Natural killer cell (primary cell): ENCODE measurements around the gene DNAH12. TPM values are rescaled to one million over a fixed set of nuclear protein-coding genes. Genes with fewer than 3 reads are reported as not detected.
"Not testable (repeated sequence)": the region's sequence is repeated elsewhere in the genome, so short reads cannot be mapped to it uniquely, and the experiment has no call there.

ENCODE experiments used
- ATAC-seq, 3 donors: fragments of 150-1000 bp in 2 of 3; fragments of 200-7000 bp in 1 of 3; cut with Tn5 transposase; 1 replicate in 1 of 3; 2 replicates in 2 of 3; pipeline ENCODE4 v1.10.0; 2021; ENCODE audit warnings: mild to moderate bottlenecking in 2 of 3, moderate library complexity in 2 of 3
- DNase-seq, 2 donors: peaks; one replicate each; pipeline versions ENCODE4 v3.0.0 to v3.0.0-alpha.2; 2013 to 2021; ENCODE audit warnings: mixed read lengths in 1 of 2
- H3K27ac ChIP-seq: one replicate; pipeline ENCODE4 v1.5.1; 2013; ENCODE audit warnings: mild to moderate bottlenecking, low read length
- H3K27me3 ChIP-seq: one replicate; pipeline ENCODE4 v1.6.1; 2013; ENCODE audit warnings: low read length; ENCODE audit not compliant: control insufficient read depth, insufficient read depth
- H3K36me3 ChIP-seq: one replicate; pipeline ENCODE4 v1.6.1; 2013; ENCODE audit warnings: low read length; ENCODE audit not compliant: control insufficient read depth, insufficient read depth
- H3K4me1 ChIP-seq: one replicate; pipeline ENCODE4 v1.6.1; 2013; ENCODE audit warnings: low read length; ENCODE audit not compliant: control insufficient read depth, insufficient read depth
- H3K4me3 ChIP-seq: one replicate; pipeline ENCODE4 v1.5.1; 2013; ENCODE audit warnings: low read length
- H3K9me3 ChIP-seq: one replicate; pipeline ENCODE4 v1.6.1; 2013; ENCODE audit warnings: low read length; ENCODE audit not compliant: control insufficient read depth, insufficient read depth
- H3K27ac Mint-ChIP-seq, 2 donors: one replicate each; pipeline ENCODE4 v1.8.0; 2022; ENCODE audit warnings: mild to moderate bottlenecking in 2 of 2, mixed read lengths in 2 of 2, moderate library complexity in 1 of 2
- H3K27me3 Mint-ChIP-seq, 2 donors: one replicate each; pipeline ENCODE4 v1.8.0; 2022; ENCODE audit warnings: low read depth in 2 of 2, mixed read lengths in 2 of 2
- H3K36me3 Mint-ChIP-seq: one replicate; pipeline ENCODE4 v1.8.0; 2022; ENCODE audit warnings: mixed read lengths
- H3K4me1 Mint-ChIP-seq, 2 donors: one replicate each; pipeline ENCODE4 v1.8.0; 2022; ENCODE audit warnings: mixed read lengths in 2 of 2
- H3K4me3 Mint-ChIP-seq: one replicate; pipeline ENCODE4 v1.8.0; 2022; ENCODE audit warnings: mild to moderate bottlenecking, moderate library complexity, mixed read lengths
- H3K9me3 Mint-ChIP-seq, 2 donors: one replicate each; pipeline ENCODE4 v1.8.0; 2022; ENCODE audit warnings: mixed read lengths in 2 of 2
- CTCF ChIP-seq: fragments of 200-600 bp; IDR thresholded peaks from one replicate; pipeline ENCODE4 v1.8.0; 2022; ENCODE audit warnings: antibody characterized with exemption
- WGBS: methylation state at CpG from one replicate; pipeline ENCODE4 v1.1.7; 2013; ENCODE audit warnings: missing lambda C conversion rate; ENCODE audit not compliant: insufficient coverage; 5-methylcytosine and 5-hydroxymethylcytosine counted together
- intact Hi-C: fragments of 100-400 bp; cut with micrococcal nuclease; formaldehyde crosslinking; loops from one replicate; pipeline ENCODE4 v1.14.2; 2022
- total RNA-seq, 4 donors: library from RNA; stranded (reverse); fragments of 120-200 nt in 1 of 4; gene quantifications; one replicate each; pipeline versions ENCODE4 v1.2.3 to v1.2.4, GENCODE V29; 2013 to 2022

DNAH12 gene
- total RNA-seq, 3 donors from 2014 or later (not counting 1 experiment from before 2014, with no cell fraction given), result 0.11 to 0.30 (median 0.21) TPM

GRCh38 chr3:57464011-57464410, 80.1 kb downstream of the DNAH12 start:
- no peak overlapping the region for H3K4me3 ChIP-seq
- no peaks in the 10 kb centered on the region for H3K4me1 ChIP-seq
- 75% methylated on average over 3 of the region's 3 CpGs for WGBS

GRCh38 chr3:57451150-57451846, 92.8 kb downstream of the DNAH12 start:
- Mint-ChIP-seq H3K36me3 (no peaks in the 10 kb centered on the region), H3K9me3 (no peaks in the 10 kb centered on the region), H3K27me3 (peaks cover 3 to 7% of the 10 kb centered on the region in 2 donors), H3K4me1 (no peaks in the 10 kb centered on the region), H3K27ac (no peak overlapping the region), H3K4me3 (no peak overlapping the region)
- H3K4me3 ChIP-seq, result no peak overlapping the region
- no peak for TF ChIP-seq CTCF
- no peak for DNase-seq
- 90% methylated on average over 11 of the region's 14 CpGs for WGBS
- no peaks in the 10 kb centered on the region for H3K4me1 ChIP-seq
- intact Hi-C loops, result no loop called here
- no peak for ATAC-seq
- no peaks in the 10 kb centered on the region for H3K9me3 ChIP-seq
- peaks cover 2% of the 10 kb centered on the region for H3K27me3 ChIP-seq
- H3K36me3 ChIP-seq, result no peaks in the 10 kb centered on the region
- H3K27ac ChIP-seq, result no peak overlapping the region

More at GRCh38 chr3:57464011-57464410, 80.1 kb downstream of the DNAH12 start:
- no peaks in the 10 kb centered on the region for H3K4me1 Mint-ChIP-seq
- no peak overlapping the region for H3K27ac ChIP-seq
- no peak for TF ChIP-seq CTCF
- H3K27me3 Mint-ChIP-seq, result peaks cover 0 to 19% of the 10 kb centered on the region in 2 donors
- no peak overlapping the region for H3K4me3 Mint-ChIP-seq
- no peaks in the 10 kb centered on the region for H3K36me3 ChIP-seq
- H3K27ac Mint-ChIP-seq, result no peak overlapping the region
- no peaks in the 10 kb centered on the region for H3K9me3 ChIP-seq
- no peak for ATAC-seq
- H3K36me3 Mint-ChIP-seq, result no peaks in the 10 kb centered on the region
- intact Hi-C loops, result no loop called here
- no peaks in the 10 kb centered on the region for H3K9me3 Mint-ChIP-seq
- no peak for DNase-seq
- peaks cover 2% of the 10 kb centered on the region for H3K27me3 ChIP-seq

- H3K27me3 Mint-ChIP-seq, intact Hi-C loops, DNase-seq, H3K36me3 ChIP-seq, H3K27ac ChIP-seq, H3K27ac Mint-ChIP-seq, H3K4me3 ChIP-seq, H3K4me3 Mint-ChIP-seq, H3K9me3 ChIP-seq, H3K4me1 ChIP-seq, ATAC-seq, H3K27me3 ChIP-seq, H3K9me3 Mint-ChIP-seq, H3K36me3 Mint-ChIP-seq, H3K4me1 Mint-ChIP-seq: not testable (repeated sequence)
- WGBS, result 90% methylated on average over 26 of the region's 33 CpGs
Observed at GRCh38 chr3:57449276-57449847, 94.8 kb downstream of the DNAH12 start.

GRCh38 chr3:57448489-57448888, 95.7 kb downstream of the DNAH12 start:
- H3K4me1 ChIP-seq, H3K27me3 Mint-ChIP-seq, H3K27ac ChIP-seq, H3K27ac Mint-ChIP-seq, H3K9me3 Mint-ChIP-seq, H3K36me3 ChIP-seq, DNase-seq, ATAC-seq, H3K4me3 ChIP-seq, H3K36me3 Mint-ChIP-seq, H3K27me3 ChIP-seq, H3K9me3 ChIP-seq, H3K4me3 Mint-ChIP-seq, intact Hi-C loops, H3K4me1 Mint-ChIP-seq: not testable (repeated sequence)
- WGBS, result 77% methylated on average over 3 of the region's 5 CpGs
